NCI-H2196 treated with DMSO at 0.1 percent for 48 hours (cell line): ENCODE measurements around the gene PHLDB2.
A peak's percentile ranks its signal among the peaks of the same experiment; 100 is the strongest.

Experiments
- DNase-seq: peaks from one replicate; lab custom pipeline; 2025; ENCODE audit not compliant: unreplicated experiment; lab: John Stamatoyannopoulos, UW

Gene PHLDB2

GRCh38 chr3:111923095-111923771 is 64.2 kb downstream of the PHLDB2 start:
- no peak for DNase-seq

- no peak for DNase-seq
These were observed 64.7 kb downstream of the PHLDB2 start for GRCh38 chr3:111923806-111924205.

- peak; percentile 99 for DNase-seq
These were observed 65.2 kb downstream of the PHLDB2 start for GRCh38 chr3:111924283-111924682.

GRCh38 chr3:111926266-111926676 is 67.2 kb downstream of the PHLDB2 start:
- no peak for DNase-seq

GRCh38 chr3:111928613-111929012 is 69.5 kb downstream of the PHLDB2 start:
- no peak for DNase-seq

GRCh38 chr3:111929484-111929883 is 70.4 kb downstream of the PHLDB2 start:
- no peak for DNase-seq

GRCh38 chr3:111932946-111933345 is 73.9 kb downstream of the PHLDB2 start:
- no peak for DNase-seq

GRCh38 chr3:111936191-111936841 is 77.3 kb downstream of the PHLDB2 start:
- no peak for DNase-seq

- no peak for DNase-seq
These were observed 77.9 kb downstream of the PHLDB2 start for GRCh38 chr3:111936967-111937366.

GRCh38 chr3:111937871-111938270 is 78.8 kb downstream of the PHLDB2 start:
- no peak for DNase-seq

- DNase-seq, result no peak
These were observed 80.8 kb downstream of the PHLDB2 start for GRCh38 chr3:111939873-111940272.

GRCh38 chr3:111943533-111943932 is 84.5 kb downstream of the PHLDB2 start:
- DNase-seq, result no peak

GRCh38 chr3:111944372-111944771 is 85.3 kb downstream of the PHLDB2 start:
- DNase-seq, result no peak

GRCh38 chr3:111947231-111947630 is 88.2 kb downstream of the PHLDB2 start:
- no peak for DNase-seq

- no peak for DNase-seq
These were observed 89.7 kb downstream of the PHLDB2 start for GRCh38 chr3:111948786-111949185.

- DNase-seq, result no peak
These were observed 90.6 kb downstream of the PHLDB2 start for GRCh38 chr3:111949712-111950111.

- no peak for DNase-seq
These were observed 92.0 kb downstream of the PHLDB2 start for GRCh38 chr3:111951032-111951431.

- DNase-seq, result no peak
These were observed 93.0 kb downstream of the PHLDB2 start for GRCh38 chr3:111952086-111952485.

- DNase-seq, result no peak
These were observed 93.9 kb downstream of the PHLDB2 start for GRCh38 chr3:111952866-111953450.

- DNase-seq, result no peak
These were observed 95.3 kb downstream of the PHLDB2 start for GRCh38 chr3:111954228-111954990.

- DNase-seq, result no peak
These were observed 96.8 kb downstream of the PHLDB2 start for GRCh38 chr3:111955876-111956275.

GRCh38 chr3:111956449-111956848 is 97.4 kb downstream of the PHLDB2 start:
- DNase-seq, result no peak
